Measurements from ENCODE around the gene NEDD4L.

DNA sequence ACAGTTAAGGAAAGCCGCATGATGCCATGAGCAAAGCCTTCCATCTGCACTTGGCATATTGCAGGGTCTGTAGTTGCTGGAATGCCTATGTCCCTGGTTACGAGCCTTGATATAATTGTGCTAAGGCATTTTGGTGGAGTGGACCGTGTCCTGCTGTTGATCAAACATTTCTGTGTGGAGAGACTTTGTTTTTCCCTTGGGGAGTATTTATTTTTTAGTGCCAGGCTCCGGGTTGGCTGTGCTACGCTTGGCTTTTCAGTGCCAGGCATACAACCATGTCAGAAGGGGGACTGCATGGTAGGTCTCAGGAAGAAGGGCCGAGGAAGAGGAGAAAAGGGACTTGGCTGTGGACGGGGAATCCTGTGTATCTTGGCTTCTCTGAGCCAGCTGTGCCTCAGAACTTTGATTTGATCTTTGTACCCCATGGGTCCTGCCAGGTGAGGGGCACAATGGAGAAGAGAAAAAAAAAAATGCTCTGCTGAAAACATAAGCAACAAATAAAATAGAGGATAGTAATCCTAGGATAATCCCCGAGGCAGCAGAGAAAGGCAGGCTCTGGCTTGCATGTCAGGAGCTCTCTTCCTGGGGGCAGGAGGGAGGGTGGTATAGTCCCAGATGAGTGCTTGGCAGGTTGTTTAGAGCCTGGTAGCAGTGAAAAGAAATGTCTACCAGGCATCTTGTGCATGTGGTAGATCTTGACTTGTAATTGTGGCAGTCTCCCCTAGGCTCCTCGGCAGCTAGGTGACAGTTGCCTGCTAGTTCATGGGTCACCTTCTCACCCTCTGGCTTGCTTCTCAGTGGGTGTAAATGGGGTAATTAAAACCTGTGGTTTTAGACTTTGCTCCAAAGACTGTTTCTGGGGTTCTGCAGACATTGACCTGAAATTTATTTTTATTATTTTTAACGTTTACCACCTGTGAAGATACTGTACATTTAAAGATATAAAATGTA, 233.0 kb downstream of the NEDD4L start:
- TF ChIP-seq, protein P1, sequence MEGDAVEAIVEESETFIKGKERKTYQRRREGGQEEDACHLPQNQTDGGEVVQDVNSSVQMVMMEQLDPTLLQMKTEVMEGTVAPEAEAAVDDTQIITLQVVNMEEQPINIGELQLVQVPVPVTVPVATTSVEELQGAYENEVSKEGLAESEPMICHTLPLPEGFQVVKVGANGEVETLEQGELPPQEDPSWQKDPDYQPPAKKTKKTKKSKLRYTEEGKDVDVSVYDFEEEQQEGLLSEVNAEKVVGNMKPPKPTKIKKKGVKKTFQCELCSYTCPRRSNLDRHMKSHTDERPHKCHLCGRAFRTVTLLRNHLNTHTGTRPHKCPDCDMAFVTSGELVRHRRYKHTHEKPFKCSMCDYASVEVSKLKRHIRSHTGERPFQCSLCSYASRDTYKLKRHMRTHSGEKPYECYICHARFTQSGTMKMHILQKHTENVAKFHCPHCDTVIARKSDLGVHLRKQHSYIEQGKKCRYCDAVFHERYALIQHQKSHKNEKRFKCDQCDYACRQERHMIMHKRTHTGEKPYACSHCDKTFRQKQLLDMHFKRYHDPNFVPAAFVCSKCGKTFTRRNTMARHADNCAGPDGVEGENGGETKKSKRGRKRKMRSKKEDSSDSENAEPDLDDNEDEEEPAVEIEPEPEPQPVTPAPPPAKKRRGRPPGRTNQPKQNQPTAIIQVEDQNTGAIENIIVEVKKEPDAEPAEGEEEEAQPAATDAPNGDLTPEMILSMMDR (IDR thresholded peaks at IDR 0.05) = no peak
- no peak for TF ChIP-seq EZH2 (IDR thresholded peaks at IDR 0.05; ENCODE audit: borderline replicate concordance, insufficient read depth, low read depth, low read length, poor library complexity, severe bottlenecking)

Measured in B cell (primary cell).